NOMO-1 treated with dmso at 0.1 percent for 144 hours (cell line): ENCODE measurements around the gene PTPRG.
"Not testable (repeated sequence)": the region's sequence is repeated elsewhere in the genome, so short reads cannot be mapped to it uniquely, and the experiment has no call there.

ENCODE experiments used
- DNase-seq: peaks from one replicate; lab custom pipeline; 2025; ENCODE audit not compliant: unreplicated experiment; lab: John Stamatoyannopoulos, UW

Gene PTPRG

DNA sequence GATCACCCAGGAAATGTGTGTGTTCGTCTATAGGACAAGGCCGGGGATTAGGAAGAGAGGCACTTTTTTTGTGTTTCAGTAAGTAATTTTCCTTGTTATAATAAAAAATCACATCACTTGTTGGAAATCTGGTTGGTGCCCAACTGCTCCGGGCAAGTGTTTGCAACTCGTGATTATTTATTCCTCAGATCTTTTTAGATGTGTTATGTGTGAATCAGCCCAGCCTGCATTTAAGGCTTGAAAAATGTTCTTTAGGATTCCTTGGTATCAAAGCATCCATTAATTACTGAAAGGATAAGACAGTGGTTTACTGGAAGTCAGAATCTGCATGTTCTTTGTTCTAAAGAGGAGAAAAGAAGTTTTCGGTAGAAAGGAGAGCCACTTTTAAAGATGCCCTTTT, 466.4 kb downstream of the PTPRG start:
- no peak for DNase-seq

DNA sequence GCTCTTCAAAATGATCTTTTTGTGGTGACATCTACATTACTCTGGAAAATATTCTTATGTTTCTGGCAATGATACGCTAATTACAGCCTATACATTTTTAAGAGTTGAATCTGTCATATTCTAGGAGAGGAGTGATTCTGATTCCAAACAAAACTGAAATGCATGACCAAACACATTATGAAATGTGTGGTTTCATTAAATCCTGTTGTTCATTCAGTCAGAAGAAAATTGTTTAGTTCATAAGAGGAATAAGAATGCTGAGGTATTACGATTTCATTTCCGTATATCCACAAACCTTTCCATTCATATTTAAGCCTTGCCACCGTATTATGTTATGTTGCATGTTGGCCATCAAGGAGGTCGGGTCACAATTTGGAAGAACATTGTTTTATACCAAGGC, 466.9 kb downstream of the PTPRG start:
- no peak for DNase-seq

DNA sequence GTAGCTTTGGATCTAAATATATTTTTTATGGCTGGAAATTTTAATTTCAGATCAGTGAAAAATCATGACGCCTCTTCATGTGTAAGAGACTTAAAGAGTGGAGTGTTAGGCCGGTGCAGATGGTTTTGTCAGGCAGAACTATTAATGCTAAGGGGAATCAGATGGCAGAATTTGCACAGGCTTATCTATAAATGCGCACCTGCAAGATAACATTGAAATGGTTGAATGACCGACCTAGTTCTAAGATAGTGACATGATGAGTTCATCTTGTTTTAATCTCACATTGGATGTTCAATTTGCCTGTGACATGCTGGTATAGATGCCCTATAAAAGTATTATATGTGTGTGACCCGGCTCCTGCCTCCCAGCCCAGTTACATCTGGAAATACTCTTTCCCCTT, 471.4 kb downstream of the PTPRG start:
- no peak for DNase-seq

DNA sequence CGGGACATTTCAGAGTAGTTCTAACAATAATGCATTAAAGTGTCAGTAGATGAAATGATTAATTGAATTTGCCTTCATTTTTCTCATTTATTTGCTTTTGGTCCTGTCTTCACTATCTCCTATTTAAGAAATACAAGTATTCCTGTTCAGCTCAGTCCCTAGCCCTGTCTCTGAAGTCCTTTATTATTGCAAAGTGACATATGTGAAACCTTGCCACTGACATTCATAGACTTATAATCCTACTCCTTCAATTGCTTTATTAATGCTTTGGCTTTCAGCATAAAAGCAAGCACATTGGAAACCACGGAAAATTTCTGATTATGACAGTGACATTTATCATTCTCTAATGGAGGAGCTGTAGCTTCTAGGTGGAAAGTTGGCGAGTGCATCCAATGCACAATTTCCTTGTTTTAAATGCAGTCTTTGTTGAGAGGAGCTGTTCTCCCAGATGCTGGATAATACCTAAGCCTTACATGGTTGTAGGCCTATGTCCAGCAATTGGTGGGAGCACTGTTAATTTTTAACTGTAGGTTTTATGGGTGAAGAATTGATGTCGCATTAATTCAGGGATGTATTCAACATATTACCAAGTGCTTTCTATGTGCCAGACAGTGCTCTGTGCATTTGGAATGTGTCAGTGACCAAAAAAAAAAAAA, 474.2 kb downstream of the PTPRG start:
- DNase-seq, result no peak

DNA sequence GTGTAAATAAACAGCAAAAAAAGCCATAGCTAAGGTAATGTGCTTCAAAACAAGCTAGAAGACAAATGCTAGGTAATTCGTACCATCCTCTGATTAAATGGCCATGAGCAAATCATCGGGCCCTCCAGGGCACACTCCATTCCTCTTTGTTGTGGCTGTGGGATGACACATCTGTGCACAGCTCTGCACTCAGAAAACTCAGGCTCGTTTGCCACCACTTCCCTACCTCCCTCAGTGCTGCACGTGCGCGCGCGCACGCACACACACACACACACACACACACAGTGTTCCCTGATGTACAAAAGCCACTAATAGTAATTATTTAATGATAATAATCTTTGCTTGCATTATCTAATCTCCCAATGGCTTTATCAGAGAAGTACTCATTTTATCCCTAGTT, 475.4 kb downstream of the PTPRG start:
- no peak for DNase-seq

DNA sequence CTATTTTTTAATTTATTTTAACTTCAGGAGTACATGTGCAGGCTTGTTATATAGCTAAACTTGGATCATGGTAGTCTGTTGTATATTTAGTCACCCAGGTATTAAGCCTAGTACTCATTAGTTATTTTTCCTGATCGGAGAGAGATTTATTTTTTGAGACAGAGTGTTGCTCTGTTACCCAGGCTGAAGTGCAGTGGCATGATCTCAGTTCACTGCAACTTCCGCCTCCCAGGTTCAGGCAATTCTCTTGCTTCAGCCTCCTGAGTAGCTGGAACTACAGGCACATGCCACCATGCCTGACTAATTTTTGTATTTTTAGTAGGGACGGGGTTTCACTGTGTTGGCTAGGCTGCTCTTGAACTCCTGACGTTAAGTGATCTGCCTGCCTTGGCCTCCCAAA, 477.4 kb downstream of the PTPRG start:
- not testable (repeated sequence) for DNase-seq

DNA sequence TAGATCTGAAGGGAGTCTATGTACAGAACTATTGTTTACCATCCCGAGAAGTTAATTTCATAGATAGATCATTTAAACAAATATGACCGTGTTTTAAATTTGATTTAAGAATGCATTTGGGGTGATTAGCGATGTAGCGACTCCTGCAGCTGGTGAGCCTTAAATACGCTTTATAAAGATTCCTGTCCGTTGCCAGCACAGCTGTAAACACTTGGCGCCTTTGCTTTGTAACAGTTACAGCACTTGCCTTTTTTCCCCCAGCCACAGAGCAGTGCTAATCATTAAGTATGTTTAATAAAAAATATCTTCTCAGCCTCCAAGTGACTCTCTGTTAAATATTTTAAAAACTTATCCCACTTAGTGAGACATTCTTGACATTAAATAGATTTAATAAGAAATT, 478.2 kb downstream of the PTPRG start:
- DNase-seq, result no peak

DNA sequence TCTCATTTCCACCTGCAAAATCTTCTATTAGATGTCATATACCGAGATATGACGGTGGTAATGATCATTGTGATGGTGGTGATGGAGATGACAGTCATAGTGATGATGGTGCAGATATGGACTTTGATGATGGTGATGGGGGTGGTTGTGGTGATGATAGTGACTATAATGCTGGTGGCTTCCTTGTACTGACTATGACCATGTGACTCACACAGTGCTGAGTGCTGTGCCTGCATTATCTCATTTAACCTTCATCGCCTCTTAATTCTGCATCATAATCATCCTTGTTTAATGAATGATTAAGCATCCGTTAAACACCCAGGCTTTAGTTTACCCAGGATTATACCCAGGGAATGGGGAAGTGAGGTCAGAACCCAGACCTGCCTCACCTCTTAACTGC, 480.3 kb downstream of the PTPRG start:
- no peak for DNase-seq

DNA sequence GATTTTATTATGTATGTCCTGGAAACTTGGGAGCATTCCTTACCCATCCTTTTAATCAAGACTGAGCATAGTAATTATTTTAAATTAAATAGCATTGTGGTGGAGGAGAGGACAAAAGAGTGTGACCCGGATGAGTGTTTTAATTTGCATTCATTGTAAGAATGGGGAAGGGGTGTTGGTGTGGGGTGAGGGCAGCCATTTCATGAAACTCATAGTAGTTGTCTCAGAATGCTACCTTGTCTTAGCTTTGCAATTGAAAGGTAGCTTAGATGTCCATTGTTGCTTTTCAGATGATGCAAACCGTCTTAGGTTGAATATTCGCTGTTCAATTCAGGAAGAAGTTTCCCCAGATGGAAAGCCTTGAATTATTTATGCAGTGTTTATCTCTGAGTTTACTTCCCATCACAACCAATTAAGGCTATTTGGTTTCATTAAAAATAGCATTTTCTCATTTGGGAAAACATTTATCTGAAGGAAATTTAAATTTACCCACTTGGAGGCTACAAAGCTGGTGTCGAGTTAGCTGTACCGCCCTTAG, 483.6 kb downstream of the PTPRG start:
- DNase-seq, result no peak

DNA sequence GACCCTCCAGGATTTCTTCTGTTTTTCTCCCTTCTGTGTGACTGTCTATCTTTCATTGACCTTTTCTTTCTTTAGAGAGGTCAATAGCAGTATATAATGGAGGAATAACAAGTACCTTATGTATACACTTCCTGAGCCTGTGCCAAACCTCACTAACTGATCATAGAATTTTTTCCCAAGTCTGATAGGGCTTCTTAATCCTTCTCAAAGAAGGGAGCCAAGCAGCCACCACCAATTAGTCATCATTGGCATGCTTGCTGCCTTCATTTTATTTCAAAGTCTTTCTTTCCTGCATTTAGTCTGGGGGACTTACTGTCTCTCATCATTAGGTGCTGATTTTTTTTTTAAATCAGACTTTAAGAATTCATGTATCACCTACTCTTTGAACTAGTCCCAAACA, 485.0 kb downstream of the PTPRG start:
- no peak for DNase-seq

DNA sequence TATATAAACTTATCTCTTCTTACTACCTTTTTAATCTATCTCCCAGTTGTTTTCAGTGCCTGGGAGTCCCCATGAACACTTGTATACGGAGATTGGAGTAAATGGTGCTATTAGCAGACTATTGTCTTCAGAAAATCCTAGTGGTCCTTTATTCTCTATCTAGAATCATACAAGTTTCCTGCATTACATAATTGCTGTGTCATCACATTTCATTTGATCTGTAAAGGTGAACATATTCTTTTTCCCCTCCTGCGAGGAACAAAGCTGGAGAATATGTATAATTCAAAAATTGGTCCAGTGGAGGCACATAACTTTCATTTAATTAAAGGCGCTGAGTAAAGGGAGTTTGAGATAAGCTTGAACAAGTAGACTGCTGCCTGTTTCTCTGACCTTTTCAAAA, 487.2 kb downstream of the PTPRG start:
- no peak for DNase-seq

DNA sequence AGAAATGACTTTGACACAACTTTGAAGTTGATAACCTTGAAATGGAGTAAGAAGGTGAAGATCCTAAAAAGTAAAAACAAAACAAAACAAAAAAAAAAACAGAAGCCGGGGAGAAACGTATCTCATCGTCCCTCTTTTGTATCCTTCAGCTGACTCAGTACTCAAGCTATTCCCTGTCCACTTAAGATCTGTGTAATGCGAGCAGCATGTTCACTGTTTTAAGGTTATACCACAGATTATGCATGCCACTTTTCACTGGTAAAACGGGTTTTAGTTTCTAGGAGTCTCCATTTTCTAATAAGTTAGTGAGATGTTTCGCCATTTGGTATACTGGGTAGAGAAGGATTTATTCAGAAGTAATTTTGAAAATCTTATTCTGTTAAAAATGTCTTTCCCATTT, 487.7 kb downstream of the PTPRG start:
- no peak for DNase-seq

DNA sequence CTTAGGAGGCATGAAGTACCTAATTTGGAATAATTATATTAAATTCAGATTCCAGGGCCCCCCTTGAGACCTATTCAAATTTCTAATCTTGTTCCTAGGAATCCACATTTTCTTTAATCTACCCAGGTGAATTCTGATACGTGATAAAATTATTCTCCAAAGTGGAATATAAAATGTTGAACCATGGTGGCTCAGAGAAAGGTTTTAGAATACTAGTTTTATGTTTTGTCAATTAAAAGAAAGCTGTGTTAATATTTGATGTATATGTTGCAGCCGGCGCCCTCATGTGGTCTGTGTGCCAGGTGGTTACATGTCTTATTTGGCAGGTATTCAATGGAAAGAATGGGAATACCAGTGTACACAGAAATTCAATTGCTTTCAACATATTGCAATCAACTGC, 490.1 kb downstream of the PTPRG start:
- no peak for DNase-seq

DNA sequence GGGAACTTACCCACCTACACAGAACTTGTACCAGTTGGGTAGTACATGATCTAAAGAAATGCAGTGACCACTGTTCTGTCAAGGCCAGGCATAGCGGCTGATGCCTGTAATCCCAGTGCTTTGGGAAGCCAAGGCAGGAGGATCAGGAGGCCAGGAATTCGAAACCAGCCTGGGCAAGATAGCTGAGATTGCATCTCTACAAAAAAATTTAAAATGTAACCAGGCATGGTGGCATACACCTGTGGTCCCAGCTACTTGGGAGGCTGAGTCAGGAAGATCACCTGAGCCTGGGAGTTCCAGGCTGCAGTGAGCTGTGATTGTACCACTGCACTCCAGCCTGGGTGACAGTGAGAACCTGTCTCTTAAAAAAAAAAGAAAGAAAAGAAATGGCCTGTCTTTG, 491.0 kb downstream of the PTPRG start:
- DNase-seq, result no peak

DNA sequence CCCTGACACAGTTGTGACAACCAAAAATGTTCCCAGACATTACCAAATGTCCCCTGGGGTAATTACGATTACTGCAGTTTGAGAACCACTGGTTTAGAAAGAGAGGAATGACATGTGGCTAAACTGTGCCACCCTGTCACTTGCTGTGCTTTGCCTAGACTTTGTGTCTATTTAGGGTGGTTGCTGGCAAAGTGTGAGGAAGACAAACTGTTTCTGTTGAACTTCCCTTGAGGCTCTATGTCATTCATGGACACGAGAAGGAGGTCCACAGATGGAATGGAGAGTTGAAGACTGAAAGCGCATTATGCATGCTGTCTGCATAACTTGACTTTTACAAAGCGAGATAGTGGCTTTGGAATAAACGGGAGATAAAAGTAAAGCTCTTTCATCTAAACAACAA, 495.3 kb downstream of the PTPRG start:
- DNase-seq, result no peak

DNA sequence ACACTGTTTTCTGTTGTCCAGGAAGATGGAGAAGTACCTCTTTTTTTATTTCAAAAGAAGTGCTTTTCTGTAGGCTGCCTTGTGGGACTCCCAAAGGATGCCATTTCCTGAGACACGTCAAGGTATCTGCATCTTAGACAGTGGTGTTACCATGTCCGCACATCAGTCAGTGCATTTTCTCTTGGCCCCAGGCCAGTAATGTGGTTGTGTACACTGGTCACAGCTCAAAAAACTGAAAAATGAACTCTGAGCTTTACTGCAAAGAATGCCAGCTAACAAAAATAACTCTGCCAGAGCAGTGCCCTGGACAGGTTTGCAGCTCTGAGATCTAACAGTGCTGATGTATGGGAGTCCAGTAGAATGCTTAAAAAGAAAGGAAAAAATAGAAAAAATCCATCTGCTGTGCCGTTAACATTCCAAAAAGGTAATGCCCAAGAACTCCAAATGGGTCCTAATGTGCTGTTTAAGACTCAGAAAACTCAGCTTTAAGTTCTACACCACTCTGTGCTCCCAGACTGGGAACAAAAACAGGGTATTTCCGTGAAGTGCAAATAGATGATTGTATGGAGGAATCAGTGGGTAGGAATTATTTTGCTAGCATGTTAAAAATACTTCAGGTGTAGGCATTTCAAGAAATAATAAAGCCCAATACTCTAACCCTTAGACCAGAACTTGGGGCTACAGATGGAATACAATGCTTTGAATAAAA, 496.1 kb downstream of the PTPRG start:
- no peak for DNase-seq

DNA sequence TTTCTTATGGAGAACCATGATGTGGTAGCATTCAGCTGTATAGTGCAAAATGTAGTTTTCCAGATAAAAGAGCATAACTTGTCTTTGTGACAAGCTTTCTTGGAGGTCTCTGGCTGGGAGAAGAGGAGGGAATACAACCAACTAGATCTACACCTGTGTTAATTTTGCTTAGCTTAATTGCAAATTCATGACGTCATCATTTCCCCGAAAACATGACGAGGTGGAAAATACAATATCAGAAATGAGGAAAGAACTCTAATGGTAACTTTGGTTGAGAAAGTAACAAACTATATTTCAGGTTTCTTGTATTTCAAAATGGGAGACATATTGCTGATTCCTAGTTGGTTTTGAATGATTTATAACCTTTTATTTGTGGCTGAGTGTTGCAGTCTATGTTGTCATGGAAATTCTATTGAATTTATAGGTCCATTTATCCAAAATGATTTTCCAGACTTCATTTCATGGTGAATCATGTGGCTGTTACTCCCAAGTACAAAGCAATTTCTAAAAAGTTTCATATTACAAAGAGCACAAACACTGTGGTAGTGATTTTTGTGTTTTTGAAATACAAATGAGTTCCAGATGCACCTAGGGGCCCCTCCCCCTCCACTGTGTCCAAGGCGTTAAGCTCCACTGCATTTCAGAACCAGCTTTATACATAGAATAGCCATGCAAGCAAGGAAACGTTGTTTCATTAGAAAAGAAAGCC, 504.8 kb downstream of the PTPRG start:
- DNase-seq, result no peak

DNA sequence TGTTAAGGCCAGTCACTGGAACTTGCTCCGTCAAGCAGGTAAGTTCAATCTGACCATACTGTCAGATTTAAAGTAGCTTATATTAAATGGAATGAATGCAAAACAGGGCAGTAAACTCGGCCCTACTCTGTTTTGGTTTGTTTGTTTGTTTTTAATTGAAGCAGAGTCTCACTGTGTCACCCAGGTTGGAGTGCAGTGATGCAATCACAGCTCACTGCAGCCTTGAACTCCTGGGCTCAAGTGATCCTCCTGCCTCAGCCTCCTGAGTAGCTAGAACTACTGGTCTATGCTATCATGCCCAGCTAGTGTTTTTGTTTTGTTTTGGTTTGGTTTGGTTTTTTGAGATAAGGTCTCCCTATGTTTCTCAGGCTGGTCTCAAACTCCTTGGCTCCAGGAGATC, 507.0 kb downstream of the PTPRG start:
- DNase-seq, result no peak

DNA sequence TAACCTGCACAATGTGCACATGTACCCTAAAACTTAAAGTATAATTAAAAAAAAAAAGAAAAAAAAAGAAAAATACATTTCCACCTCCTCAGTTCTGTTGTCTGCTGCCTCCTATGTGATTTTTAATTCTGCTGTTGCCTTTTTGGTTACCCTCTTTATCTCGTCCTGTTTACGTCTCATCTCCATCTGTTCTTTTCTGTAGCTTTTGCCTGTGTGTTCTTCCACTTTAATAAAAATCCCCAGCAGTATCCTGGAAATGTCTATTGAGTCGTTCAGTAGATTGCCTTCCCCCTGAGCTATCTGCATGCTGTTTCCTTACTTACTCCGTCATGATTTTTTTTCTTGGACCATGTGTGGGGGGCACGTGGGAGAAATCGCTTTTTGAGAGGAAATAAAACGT, 509.5 kb downstream of the PTPRG start:
- no peak for DNase-seq

DNA sequence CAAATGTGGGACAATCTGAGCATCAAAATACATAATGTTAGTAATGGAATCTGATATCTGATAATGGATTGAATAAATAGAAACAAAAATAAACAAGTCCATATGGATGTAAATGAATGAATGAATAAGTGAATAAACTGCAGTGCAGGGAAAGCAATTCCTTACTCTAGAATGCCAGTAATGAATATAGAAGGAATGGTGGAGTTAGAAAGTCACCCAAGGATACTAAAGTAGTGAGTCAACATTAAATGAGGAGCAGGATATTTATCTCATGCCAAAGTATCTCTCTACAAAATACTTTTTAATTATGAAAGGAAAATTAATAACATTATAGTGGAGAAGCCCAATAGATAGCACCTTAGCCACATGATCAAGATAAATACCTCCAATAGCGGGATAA, 511.7 kb downstream of the PTPRG start:
- DNase-seq, result no peak

DNA sequence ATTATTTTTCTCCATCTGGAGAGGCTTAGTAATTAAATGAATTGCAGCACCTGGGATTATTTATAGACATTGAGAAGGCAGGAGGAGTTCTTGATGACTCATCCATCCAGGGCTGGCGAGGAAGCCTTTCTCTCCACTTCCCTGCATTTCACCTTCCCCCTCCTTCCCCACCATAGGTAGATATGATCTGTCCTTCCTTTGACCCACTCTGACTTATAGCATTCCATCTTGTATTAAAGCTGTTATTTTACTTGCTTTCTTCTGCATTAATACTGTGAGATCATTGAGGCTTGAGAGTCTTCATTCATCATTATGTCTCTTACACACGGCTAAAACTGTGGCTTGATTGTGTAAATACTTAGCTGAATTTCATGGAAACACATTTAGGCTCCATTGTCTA, 523.2 kb downstream of the PTPRG start:
- DNase-seq, result no peak

DNA sequence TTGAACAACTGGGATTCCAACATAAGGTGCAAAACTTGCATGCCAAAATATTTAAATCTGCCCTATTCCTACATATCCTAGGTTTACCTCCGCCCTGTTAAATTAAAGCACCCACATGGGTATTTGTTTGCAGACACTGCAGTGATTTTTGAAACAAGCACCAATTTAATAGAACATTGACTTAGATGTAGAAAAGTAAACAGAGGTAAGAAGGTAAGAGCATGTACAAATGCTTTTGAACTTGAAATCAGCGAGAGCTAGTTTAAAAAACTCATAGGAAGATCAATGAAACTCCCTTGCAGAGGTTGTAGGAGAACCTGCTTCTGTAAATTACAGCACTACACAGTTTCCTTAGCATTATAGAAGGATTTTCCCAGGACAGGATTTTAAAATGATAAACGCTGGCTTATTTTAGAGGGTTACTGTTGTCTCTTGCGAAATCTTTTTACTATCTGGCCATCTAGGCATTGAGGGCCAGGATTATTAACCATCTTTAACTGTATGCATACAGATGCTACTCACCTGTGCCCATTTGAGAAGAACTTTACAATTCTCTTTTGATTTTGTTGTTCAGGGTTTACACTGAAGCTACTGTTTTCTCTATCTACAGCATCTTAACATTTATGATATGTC, 527.2 kb downstream of the PTPRG start:
- DNase-seq, result no peak
